A549 (cell line): ENCODE measurements around the gene RPLP2.

Experiments used
- CTCF ChIP-seq: fragments of >200 bp; sonication (Bioruptor Twin); formaldehyde crosslinking; IDR thresholded peaks from 3 replicates; pipeline ENCODE4 v1.5.1; 2016
- MAFK ChIP-seq: fragments of 450-650 bp; IDR thresholded peaks from 2 replicates; pipeline ENCODE4 v1.6.1; 2014; ENCODE audit not compliant: partially characterized antibody
- RFX5 ChIP-seq: fragments of 450-650 bp; IDR thresholded peaks from 2 replicates; pipeline ENCODE4 v1.7.1; 2014; ENCODE audit warnings: antibody characterized with exemption, mild to moderate bottlenecking, moderate library complexity

- no peak for TF ChIP-seq MAFK
- TF ChIP-seq RFX5: no peak
- TF ChIP-seq CTCF: no peak
Measured at GRCh38 chr11:858053-858761, 48.4 kb downstream of the RPLP2 start.
